Stimulated activated CD8-positive, alpha-beta memory T cell treated with anti-CD3 and anti-CD28 coated beads, Interleukin-4, amount 100 ng/mL, for 48 hours (primary cell): ENCODE measurements around the gene GALNTL6.
"Not testable (repeated sequence)": the region's sequence is repeated elsewhere in the genome, so short reads cannot be mapped to it uniquely, and the experiment has no call there.

Experiments used
- DNase-seq: peaks from one replicate; pipeline ENCODE4 v3.0.0-alpha.2; 2020

GALNTL6 gene

DNA sequence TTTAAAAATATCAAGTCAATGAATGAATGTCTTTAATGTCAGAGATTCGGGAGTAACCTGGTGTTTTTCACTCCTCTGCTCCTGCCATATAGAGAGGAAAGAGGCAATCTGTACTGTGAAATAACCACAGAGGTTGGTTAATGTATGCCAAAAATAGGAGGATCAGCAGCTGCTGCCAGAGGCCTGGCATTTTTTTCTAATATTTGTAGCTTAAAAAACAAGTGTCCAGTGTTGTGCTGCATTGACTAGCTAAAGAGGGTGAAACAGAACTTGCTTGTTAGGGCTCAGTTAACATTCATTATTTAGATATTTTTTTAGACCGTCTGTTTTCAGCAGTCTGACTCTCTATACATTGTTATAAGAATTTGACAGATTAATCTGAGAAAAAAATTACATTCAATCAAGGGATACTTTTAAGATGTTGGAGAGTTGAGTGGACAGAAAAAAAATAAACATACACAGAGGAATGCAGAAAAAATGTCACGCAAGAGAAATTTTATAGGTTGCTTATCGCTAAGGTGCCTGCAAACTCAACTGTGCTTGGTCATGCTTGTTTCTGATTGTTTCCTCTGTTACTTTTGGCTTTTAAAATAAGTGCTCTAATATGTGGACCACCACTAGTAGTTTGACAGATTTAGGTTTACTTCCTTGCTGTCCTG is 963.1 kb downstream of the GALNTL6 start:
- no peak for DNase-seq

DNA sequence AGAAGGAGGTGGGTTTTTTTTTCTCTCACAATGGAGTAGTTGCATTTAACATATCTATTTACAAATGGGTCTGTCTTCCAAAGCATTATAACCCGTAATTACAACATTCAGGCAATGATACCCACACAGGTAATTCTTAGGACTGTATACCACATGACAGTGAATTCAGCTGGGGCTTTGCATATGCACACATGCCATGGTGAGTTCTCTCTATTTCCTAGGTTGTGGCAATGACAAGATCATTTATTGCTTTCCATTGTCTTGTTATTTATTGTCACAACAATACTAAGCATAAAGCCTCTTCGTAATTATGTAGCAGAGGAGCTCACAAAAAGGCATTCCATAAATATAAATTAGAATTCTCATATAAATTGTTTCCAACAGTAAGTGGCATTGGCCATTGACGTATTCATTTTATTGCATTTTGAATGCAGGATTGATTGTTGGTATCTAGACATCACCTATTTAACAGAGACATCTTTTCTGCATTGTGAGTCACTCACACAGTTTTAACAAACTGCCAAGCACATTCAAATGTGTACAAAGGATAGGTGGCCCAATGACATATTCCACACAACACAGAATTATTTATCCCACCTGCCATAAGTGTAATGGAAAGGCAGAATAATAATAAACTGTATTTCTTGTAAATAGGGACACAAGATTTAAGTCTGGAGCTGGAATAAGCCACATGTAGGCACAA is 964.7 kb downstream of the GALNTL6 start:
- no peak for DNase-seq

DNA sequence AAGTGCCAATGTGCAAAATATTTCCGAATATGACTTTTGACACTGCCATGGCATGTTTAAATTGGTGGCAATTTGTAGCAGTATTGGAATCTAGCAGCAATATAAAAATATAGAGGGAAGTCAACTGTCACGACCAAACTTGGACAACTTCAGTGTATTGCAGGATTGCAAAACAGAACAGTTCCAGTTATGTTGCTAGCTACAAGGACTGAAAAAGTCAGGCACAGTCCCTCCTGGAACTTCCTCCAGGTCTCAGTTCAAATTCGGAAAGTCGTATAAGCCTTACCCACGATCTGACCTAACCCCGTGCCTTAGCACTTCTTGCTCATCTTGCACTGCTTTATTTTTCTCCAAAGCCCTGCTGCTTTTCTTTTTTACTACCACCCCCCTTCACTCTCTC is 965.4 kb downstream of the GALNTL6 start:
- DNase-seq: no peak

DNA sequence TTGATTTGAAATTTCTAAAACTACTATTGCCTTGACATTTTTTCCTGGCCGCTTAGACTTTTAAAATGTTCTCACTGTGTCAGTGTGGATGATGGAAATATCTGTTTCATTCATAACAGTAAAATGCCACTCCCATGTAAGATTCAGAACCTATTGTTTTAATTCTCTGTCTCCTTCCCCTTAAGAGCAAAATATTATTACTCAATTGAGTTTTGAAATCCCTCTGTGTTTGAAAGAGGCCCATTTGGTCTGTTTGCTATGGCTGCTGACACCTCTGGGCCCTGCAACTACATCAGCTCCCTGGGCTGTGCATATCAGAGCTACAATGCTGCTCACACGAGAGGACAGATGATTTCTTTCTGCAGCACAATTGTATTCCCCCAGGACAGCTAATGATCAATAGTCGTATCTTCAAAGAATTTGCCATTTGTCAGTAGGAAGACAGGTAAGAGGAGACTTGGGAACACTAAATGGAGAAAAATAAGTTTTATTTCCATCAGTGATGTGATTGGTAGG is 967.4 kb downstream of the GALNTL6 start:
- DNase-seq: no peak

DNA sequence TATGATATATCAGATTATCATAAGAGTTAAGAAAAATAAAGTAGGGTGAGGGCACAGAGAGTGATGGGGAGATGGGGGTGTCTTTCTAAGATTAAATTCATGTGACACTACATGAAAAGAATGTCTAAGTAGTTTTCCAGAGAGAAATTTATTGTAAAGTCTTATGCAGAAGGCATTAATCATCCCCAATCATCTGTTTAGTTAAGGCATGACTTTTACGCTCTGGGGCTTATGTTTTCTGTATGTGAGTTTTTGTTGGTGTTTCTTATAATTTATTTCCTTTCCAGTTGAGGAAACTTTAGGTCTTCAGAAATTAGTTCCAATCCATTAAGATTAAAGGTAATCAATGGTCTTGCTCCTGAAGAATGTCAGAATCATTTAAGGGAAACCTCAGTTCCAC is 972.4 kb downstream of the GALNTL6 start:
- no peak for DNase-seq

DNA sequence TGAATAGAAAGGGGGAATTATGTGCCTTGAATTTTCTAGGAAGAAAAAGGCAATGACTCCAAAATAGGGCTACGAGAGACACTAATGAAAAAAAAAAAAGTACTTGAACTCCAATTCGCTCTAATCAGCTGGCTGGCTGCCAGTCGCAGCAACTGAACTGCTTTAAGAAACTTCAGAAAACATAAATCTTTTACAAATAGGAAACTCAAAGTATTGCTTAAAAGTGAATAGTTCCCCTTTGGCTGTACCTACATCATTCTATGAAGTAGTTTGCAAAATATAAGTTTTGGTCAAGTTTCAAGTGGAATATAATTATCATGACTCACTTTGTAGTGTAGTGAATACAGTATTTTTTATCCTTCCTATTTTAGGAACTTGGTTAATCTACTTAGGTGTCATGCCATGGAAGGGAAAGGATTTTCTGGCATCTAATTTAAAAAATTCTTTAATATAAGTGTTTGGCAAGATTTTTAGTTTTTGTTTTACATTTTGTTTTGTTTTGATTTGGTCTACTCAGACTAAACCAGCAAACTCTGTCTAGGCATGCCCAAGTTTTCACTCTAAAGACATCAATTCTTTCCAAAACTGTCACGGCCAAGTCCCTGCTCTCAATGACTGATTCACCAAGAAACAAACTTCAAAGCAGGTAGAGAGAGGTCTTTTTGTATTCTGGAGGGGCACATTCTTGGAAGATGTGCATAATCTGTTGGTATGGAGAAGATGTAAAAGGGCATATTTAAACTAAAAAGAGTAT is 973.0 kb downstream of the GALNTL6 start:
- DNase-seq: no peak

DNA sequence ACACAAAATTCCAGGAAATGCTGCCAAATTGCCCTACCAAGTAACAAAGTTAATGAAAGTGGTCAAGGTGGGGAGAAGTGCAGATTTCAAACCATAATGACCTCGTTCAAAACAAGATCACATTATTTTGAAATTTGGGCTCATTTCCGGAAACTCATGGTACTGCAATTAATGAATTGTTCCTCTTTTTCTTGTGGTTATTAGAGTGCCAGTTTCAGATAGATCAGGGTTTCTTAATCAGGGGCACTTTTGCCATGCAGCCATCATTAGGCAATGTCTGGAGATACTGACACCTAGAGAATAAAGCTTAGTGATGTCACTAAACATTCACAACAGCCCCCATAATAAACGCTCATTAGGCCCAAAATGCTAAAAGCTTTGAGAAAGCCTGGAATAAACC is 973.9 kb downstream of the GALNTL6 start:
- DNase-seq: no peak

DNA sequence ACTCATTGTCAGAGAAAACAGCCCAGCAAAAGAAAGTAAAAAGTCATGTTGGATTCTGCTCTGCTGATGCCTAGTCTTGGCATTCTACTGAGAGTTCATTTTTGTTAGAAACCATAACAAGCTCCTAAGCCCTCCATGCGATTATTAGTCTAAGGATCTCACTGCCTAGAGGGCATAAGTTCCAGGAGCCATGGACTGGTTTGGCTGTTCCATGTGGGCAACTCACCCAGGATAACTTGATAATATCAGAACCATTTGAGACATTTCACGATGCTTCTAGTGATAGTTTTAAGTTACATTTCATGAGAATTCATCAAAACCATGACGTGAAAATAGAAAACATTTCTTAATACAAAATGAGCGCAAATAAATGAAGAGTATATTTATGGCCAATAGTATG is 978.6 kb downstream of the GALNTL6 start:
- no peak for DNase-seq

DNA sequence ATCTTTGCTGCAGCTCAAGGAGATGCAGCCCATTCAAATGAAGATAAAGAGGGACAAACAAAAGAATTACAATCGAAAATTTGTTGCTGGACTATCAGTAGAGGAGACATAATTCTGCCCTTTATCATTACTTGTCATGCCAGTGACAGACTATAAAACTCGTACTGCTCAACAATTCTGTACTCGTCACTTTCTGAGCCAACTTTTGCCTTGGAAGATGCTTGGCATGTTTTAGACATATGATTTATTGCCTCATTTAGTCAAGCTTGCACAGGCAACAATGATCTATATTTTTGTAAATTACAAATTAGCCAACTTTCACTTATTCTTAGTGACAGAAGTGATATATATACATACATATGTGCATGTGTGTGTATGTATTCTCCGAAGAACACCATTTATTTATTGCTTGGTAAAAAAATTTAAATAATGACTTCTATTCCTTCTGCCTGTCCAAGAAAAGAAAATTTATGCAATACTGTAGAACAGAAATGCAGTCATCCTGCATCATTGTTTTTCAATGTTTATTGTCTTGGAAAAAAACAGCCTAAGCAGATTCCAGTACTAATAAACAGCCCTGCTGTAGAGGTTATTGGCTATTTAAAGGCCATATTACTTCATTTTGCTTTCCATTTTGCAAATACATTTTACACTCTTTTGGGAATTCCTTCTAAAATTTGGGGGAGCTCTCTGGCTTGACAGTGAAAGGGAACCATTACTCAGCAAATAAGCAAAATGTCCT is 980.5 kb downstream of the GALNTL6 start:
- no peak for DNase-seq

DNA sequence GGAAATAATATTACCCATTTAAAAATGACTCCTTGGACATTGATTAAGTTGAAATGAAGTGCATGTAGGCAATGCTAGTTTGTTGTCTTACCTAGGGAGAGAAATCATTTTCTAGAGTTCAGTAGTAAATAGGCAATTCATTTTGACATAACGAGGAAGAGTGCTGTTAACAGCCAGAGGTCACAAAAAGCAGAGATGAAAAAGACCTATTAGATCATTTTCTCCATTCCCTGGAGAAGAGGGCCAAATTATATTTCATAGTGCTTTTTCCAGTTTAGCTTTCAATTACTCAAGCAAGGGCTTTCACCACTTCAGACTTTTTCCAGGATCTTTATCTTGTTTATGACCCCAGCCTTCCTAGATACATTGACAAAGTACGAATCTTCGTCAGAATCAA is 981.1 kb downstream of the GALNTL6 start:
- no peak for DNase-seq

DNA sequence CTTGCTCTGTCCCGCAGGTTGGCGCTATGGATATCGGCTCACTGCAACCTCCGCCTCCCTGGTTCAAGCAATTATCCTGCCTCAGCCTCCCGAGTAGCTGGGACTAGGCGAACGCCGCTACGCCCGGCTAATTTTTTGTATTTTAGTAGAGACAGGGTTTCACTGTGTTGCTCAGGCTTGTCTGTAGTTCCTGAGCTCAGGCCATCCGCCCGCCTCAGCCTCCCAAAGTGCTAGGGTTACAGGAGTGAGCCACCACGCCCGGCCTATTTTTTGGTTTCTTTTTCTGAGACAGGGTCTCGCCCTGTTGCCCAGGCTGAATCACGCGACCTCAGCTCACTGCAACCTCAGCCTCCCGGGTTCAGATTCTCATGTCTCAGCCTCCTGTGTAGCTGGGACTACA is 984.1 kb downstream of the GALNTL6 start:
- not testable (repeated sequence) for DNase-seq

DNA sequence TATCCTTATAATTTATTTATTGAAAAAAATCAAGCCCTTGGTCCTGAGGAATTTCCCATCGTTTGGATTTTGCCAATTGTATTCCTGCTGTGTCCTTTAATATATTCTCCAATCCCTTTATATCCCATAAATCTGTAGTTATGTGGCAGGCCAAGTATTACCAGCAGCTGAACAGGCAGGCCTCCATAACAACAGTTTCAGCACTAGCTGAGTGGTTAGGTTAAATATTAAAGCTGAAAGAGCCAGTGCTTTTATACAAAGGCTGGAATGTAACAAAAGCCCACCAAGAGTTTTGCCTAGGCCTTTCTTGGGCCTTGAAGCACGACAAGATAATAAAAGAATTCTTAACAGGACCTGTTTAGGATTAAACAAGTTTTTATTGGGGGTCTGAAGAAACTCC is 988.8 kb downstream of the GALNTL6 start:
- no peak for DNase-seq

DNA sequence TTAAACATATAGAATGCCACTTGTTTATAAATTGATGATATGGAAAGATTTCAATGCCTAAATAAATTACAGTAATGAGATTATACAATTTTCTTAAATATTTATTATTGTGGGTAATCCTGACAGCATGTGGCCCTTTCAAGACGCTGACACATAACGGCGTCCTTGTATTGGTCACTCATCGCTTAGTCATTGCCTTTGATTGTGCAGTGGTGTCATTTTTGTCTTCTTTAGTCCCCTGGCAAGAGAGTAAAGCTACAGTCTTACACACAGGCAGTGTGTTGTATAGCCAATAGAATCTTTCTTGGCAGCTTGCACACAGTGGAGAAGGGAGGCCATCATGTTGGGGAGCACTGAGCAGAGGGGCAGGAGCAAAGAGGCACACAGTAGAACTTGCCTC is 993.6 kb downstream of the GALNTL6 start:
- DNase-seq: no peak

DNA sequence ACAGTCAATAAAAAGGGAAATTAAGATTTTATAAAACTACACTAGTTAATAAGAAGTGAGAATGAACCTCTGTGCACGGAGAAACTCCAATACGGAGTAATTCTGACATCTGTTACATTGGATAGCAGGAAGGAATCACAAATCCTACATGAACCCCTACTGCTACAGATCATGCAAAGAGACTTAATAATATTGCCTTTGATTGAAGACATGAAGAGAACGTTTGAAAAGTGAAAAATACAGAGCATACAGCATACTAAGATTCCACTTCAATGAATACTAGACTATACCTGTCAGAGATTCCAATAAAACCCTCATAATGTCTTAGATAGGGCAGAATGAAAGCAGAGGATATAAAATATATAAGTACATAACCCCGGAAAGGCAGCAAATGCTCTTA is 995.0 kb downstream of the GALNTL6 start:
- no peak for DNase-seq

DNA sequence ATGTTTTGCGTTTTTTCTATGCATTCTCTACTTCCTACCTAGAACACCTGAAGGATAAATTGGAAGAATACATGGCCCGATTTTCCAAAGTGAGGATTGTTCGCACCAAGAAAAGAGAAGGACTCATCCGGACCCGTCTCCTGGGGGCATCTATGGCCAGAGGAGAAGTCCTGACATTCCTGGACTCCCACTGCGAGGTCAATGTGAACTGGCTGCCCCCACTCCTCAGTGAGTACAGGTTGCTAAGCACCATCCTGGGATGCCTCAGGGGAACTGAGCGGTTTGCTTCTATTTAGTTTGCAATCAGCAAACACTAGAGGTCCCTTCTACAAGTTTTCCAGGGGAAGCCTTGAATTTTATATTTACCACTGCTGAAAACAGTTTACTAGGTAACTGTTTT is 996.1 kb downstream of the GALNTL6 start:
- DNase-seq: no peak

DNA sequence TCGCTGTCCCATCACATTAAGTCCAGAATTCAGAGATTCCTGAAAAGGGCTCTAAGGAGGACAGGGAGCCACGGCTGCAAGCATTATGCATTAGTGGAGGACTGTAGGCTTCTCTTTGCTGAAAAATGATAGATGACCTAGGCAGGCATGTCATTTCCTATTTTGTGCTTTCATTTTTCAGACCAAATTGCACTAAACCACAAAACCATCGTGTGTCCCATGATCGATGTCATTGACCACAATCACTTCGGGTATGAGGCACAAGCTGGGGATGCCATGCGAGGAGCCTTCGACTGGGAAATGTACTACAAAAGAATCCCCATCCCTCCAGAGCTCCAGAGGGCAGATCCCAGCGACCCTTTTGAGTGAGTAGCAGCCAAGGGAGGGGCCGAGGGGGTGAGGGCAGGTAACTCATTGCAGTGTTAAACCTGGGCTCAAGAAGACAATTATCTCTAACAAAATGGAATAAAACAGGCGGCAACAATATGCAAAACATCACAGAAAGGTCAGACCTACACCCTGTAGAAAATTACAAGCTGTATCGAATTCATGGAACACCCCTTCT is 1000.2 kb downstream of the GALNTL6 start:
- no peak for DNase-seq

DNA sequence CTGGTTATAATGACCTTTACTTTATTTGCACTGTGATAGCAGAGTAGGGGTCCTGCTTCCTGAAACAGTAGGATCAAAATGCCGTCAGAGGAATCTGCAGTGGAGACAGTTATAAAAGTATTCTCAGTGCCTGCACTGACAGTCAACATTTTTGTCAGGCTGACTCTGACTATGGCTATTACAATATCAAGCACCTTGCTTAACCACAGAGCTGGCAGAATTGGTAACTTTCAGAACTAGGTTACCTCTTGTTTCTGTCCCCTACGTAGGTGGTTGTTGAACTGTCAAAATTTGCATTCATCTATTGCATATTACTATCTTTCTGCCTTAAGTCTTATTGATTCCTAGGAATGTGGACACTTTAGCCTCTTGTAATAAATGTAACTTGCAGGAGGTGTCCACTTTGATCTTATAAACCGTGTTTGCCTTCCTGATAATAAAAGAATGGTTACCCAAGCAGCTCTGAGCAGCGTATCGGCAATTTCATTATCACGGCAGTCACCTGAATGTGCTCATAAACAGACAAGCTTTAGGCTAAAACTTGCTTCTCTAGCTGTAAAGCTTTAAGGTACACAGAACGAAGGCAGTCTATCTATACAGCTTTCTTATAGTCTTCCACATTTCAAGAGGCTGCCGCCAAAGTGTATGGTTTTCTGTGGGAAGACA is 1002.4 kb downstream of the GALNTL6 start:
- DNase-seq: no peak

DNA sequence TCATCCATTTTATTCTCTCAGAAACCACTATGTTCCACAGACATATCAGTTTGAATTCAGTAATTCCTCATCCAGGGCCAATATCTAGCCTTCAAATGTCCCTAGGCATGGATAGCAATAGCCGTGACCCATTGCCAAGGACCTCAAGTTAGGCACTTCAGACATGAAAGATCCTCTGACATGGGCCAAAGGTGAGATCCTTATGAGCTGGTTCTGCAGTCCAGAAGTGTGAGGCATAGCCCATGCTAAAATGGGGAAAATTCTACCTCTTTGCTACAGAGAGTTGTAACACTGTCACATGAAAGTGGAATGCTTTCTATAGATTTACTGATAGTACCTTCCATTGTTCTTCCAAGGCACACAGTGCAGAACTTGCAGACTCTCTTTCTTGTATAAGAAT is 1005.7 kb downstream of the GALNTL6 start:
- DNase-seq: no peak

DNA sequence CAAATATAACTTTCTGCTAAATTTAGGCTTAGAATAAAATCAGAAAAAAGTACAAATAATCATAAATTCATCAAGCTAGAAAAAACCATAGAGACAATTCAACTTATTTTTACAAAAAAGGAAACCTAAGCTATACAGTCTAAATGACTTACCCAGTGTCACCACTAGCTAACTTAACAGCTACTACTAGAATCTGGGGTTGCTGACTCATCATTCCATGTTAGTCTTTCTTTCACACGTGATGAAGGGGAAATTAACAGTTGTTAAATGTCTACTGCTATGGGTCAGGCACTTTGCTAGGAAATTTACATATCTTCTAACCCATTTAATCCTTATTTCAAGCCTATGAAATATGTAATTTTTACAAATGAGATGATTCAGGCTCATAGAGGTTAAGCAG is 1006.1 kb downstream of the GALNTL6 start:
- DNase-seq: no peak

DNA sequence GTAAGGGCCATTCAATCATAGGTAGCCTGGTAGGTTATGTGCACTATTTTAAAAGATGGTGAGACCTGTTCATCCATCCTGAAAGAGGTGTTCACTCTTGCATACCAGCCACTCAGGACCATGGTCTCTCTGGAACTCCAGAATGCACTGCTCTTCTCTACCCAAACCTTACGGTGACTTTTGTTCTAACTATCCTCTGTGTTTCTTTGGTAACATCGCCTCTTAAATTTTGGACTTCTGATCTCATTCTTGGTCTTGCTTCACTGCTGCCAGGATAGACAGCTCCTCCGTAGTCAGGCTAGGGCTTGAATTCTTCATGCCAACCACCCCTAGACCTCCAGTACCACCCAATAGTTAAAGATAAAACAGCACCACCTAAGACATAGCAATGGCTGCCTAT is 1009.1 kb downstream of the GALNTL6 start:
- DNase-seq: no peak

DNA sequence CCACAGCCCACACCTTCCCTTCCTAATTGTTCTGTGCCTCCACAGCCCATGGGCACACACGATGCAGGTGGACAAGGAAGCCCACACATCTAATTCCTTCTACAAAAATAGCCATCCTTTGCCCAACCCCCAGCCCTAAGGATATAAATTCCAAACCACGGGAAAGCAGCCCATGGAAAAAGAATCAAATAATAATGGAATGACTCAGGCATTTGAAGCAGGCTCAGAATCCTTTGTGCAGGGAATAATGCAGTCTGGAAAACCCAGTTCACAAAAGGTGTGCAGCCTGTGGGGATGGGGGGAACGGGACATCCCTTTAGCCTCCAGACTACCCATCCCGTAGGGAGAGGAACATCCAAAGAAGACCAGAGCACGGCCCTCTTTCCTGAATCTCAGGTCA is 1013.1 kb downstream of the GALNTL6 start:
- no peak for DNase-seq

DNA sequence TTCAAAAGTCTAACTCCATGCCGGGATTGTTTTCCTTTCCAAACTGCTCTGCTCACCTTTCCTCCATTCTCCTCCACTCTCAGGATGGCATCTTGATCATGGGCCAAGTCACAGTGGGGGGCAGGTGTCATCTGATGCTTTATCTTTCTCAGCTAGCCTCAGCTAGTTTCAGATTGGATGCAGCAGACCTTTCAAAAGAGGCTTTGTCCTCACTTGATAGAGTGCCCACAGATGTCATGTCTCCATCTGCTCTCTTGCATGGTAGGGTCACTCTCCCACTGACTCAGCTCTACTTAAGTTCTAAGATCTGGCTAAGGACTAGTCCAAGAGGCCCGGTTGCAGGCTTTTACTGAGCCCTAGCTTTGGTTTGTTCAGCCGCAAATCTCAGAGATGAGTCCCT is 1013.7 kb downstream of the GALNTL6 start:
- no peak for DNase-seq
